Heart right ventricle (tissue), 16 donors: ENCODE measurements around the gene OVAAL. TPM values are rescaled to one million over a fixed set of nuclear protein-coding genes. Genes with fewer than 3 reads are reported as not detected.

Experiments used
- ATAC-seq, 8 donors: fragments of 200-7000 bp; cut with Tn5 transposase; one replicate each; pipeline ENCODE4 v1.9.1; 2020; ENCODE audit warnings: mild to moderate bottlenecking in 8 of 8, moderate library complexity in 8 of 8, moderate number of reproducible peaks in 1 of 8
- DNase-seq, 2 donors: peaks; one replicate each; pipeline ENCODE4 v3.0.0-alpha.2; 2020
- H3K27ac ChIP-seq, 10 donors: fragments of 200-600 bp; sonication (generic) in 2 of 10; one replicate each; pipeline versions ENCODE4 v1.5.0 to v1.8.0; 2020 to 2022; ENCODE audit warnings: mild to moderate bottlenecking in 3 of 10
- H3K27me3 ChIP-seq, 7 donors: fragments of 200-600 bp; one replicate each; pipeline ENCODE4 v1.8.0; 2021 to 2022; ENCODE audit warnings: mild to moderate bottlenecking in 2 of 7
- H3K36me3 ChIP-seq, 9 donors: fragments of 200-600 bp; sonication (generic) in 1 of 9; one replicate each; pipeline versions ENCODE4 v1.5.0 to v1.8.0; 2020 to 2022; ENCODE audit warnings: mild to moderate bottlenecking in 2 of 9
- H3K4me1 ChIP-seq, 9 donors: fragments of 200-600 bp; sonication (generic) in 1 of 9; one replicate each; pipeline versions ENCODE4 v1.5.0 to v1.8.0; 2020 to 2022; ENCODE audit warnings: mild to moderate bottlenecking in 4 of 9
- H3K4me3 ChIP-seq, 10 donors: fragments of 200-600 bp; sonication (generic) in 2 of 10; one replicate each; pipeline versions ENCODE4 v1.5.0 to v1.8.0; 2020 to 2022; ENCODE audit warnings: mild to moderate bottlenecking in 7 of 10, moderate library complexity in 2 of 10
- H3K9me3 ChIP-seq, 11 donors: fragments of 200-600 bp in 10 of 11; sonication (generic) in 2 of 11; one replicate each; pipeline versions ENCODE4 v1.5.0 to v1.8.0; 2013 to 2022; ENCODE audit warnings: mild to moderate bottlenecking in 2 of 11, control low read depth in 1 of 11, moderate library complexity in 1 of 11
- CTCF ChIP-seq, 9 donors: fragments of 200-600 bp; sonication (generic) in 2 of 9; IDR thresholded peaks; one replicate each; pipeline versions ENCODE4 v1.5.0 to v1.8.0; 2021 to 2022; ENCODE audit warnings: antibody characterized with exemption in 9 of 9, mild to moderate bottlenecking in 5 of 9, moderate library complexity in 1 of 9
- WGBS, 2 donors: extraction: QIAGEN DNeasy Blood & Tissue Kit; methylation state at CpG; one replicate each; pipeline ENCODE4 v1.1.7; 2013; ENCODE audit warnings: inconsistent platforms in 1 of 2; 5-methylcytosine and 5-hydroxymethylcytosine counted together
- intact Hi-C, 10 donors: fragments of 100-400 bp; cut with DNase I; formaldehyde crosslinking; loops; one replicate each; pipeline versions ENCODE4 v1.11.1 to v1.14.2; 2022
- polyA plus RNA-seq, 2 donors: library from polyadenylated mRNA; stranded (reverse); fragments of 200-250 nt; gene quantifications; one replicate each; pipeline ENCODE4 v1.2.3, GENCODE V29; 2013
- total RNA-seq, 10 donors: library from RNA; stranded (reverse); fragmentation: NEBNext Ultra II Directional in 3 of 10; extraction: Animal tissue kit (Norgen Biotek cat#: 25700) in 3 of 10; gene quantifications; one replicate each; pipeline versions ENCODE4 v1.2.1 to v1.2.4, GENCODE V29; 2021 to 2023
- donor health status: Arrhythmogenic right ventricular cardiomyopathy.
- donor health status: ischemic (EF 13 %, LVEDD 7.1; RV severe dilation, severe dysfunction).
- donor health status: healthy with polysubstance abuse.
- donor health status: DM: no; HTN: yes; CAD: no.
- donor health status: DM: no; HTN: no; CAD: no.
- donor health status: ischemic (EF 25% LVEDD 6.9; RV normal size, moderate dysfunction).
- donor health status: ischemic (EF 25% LVEDD 5.7; RV mildly dilated, moderate dysfunction).
- donor health status: healthy.
- donor health status: DM: yes; HTN: yes; CAD: no.
- donor health status: Ischemic cardiomyopathy.
- donor health status: ischemic (EF 35%, LVEDD 5.7; RV mildly dilated, moderate dysfunction).
- donor health status: nonischemic (EF 11% LVEDD 7.7; RV severe dilation, severe dysfunction).
- donor health status: DM: yes; HTN: yes; CAD: no.
- donor health status: PGD.
- donor health status: ischemic (EF 29% LVEDD 5.4; RV normal size, mild dysfunction).
- donor health status: nonischemic (EF 23%, LVEDD 6.1; RV moderate dilation, normal function).

OVAAL gene
- total and polyA plus RNA-seq, 12 donors, result 0.27 to 7.3 (median 2.7) TPM

- no peak overlapping the region for H3K4me3 ChIP-seq
- peaks cover 0 to 62% (median 30%) of the 10 kb centered on the region in 9 donors for H3K4me1 ChIP-seq
- no peaks in the 10 kb centered on the region for H3K9me3 ChIP-seq
- no peaks in the 10 kb centered on the region for H3K36me3 ChIP-seq
- no peak for TF ChIP-seq CTCF (IDR thresholded peaks at IDR 0.05)
- WGBS, 2 donors, result 91 to 92% methylated on average over 11 of the region's 11 CpGs
- intact Hi-C loops, result loop anchor here in 3 of 10 donors (5.0 to 10.0 kb wide), 3 partner anchors 93 to 636 kb away; no protein-coding TSS in a partner anchor
- DNase-seq, result no peak
- peak overlapping the region in 4 of 10 donors; percentile 0 to 87 (median 42) for H3K27ac ChIP-seq
- ATAC-seq, result no peak
- no peaks in the 10 kb centered on the region for H3K27me3 ChIP-seq
Measured at GRCh38 chr1:180528868-180529470, 29.8 kb upstream of the OVAAL start.

- no peaks in the 10 kb centered on the region for H3K36me3 ChIP-seq
- peaks cover 0 to 57% (median 24%) of the 10 kb centered on the region in 9 donors for H3K4me1 ChIP-seq
- no peaks in the 10 kb centered on the region for H3K27me3 ChIP-seq
- peak; percentile 64 to 82 (median 70) for ATAC-seq
- TF ChIP-seq CTCF (IDR thresholded peaks at IDR 0.05), result no peak
- DNase-seq, result peak in 1 of 2 donors; percentile 39
- no peaks in the 10 kb centered on the region for H3K9me3 ChIP-seq
- H3K27ac ChIP-seq, result peak overlapping the region in 9 of 10 donors; percentile 49 to 87 (median 73)
- intact Hi-C loops, result loop anchor here in 8 of 10 donors (2.0 to 10.0 kb wide), 6 partner anchors 37 to 332 kb away; partner anchors contain the start of gene XPR1 (in 8 of the 8)
- H3K4me3 ChIP-seq, result no peak overlapping the region
- 47 to 65% methylated on average over 5 of the region's 5 CpGs for WGBS, 2 donors
Measured at GRCh38 chr1:180530501-180530900, 28.3 kb upstream of the OVAAL start.

GRCh38 chr1:180532854-180533253 lies 25.9 kb upstream of the OVAAL start:
- H3K4me1 ChIP-seq, result peaks cover 0 to 40% (median 18%) of the 10 kb centered on the region in 9 donors
- no peaks in the 10 kb centered on the region for H3K36me3 ChIP-seq
- ATAC-seq, result no peak
- DNase-seq, result no peak
- H3K4me3 ChIP-seq, result no peak overlapping the region
- WGBS, 2 donors, result 88 to 89% methylated on average over 5 of the region's 5 CpGs
- H3K9me3 ChIP-seq, result no peaks in the 10 kb centered on the region
- H3K27ac ChIP-seq, result peak overlapping the region in 4 of 10 donors; percentile 9 to 42 (median 20)
- TF ChIP-seq CTCF (IDR thresholded peaks at IDR 0.05), result no peak
- intact Hi-C loops, result loop anchor here in 8 of 10 donors (5.0 to 10.0 kb wide), 5 partner anchors 34 to 329 kb away; partner anchors contain the start of gene XPR1 (in 8 of the 8)
- H3K27me3 ChIP-seq, result no peaks in the 10 kb centered on the region

GRCh38 chr1:180533266-180533987 lies 25.3 kb upstream of the OVAAL start:
- Histone ChIP-seq H3K4me1 (peaks cover 0 to 44% (median 18%) of the 10 kb centered on the region in 9 donors), H3K9me3 (no peaks in the 10 kb centered on the region), H3K4me3 (no peak overlapping the region), H3K36me3 (no peaks in the 10 kb centered on the region), H3K27me3 (no peaks in the 10 kb centered on the region), H3K27ac (peak overlapping the region in 4 of 10 donors; percentile 9 to 42 (median 28))
- DNase-seq, result peak; percentile 60 to 75
- intact Hi-C loops, result loop anchor here in 8 of 10 donors (5.0 to 10.0 kb wide), 5 partner anchors 34 to 329 kb away; partner anchors contain the start of gene XPR1 (in 8 of the 8)
- WGBS, 2 donors, result 34 to 38% methylated on average over 10 of the region's 10 CpGs
- peak; percentile 62 to 86 (median 78) for ATAC-seq
- TF ChIP-seq CTCF (IDR thresholded peaks at IDR 0.05), result peak; percentile 76 to 93 (median 87)
